HepG2 (cell line): Measurements from ENCODE around the gene FAP. TPM values are rescaled to one million over a fixed set of nuclear protein-coding genes. Genes with fewer than 3 reads are reported as not detected.

Source experiments
- ATAC-seq: fragments of 200-7000 bp; cut with Tn5 transposase; 3 replicates; pipeline ENCODE4 v1.9.1; 2020; ENCODE audit warnings: mild to moderate bottlenecking, moderate library complexity
- BruUV-seq: library from RNA; stranded (reverse); fragments of 400-500 nt; replicated peaks from 2 replicates; lab custom pipeline; 2021; lab: Mats Ljungman, UMichigan
- CTCF ChIA-PET: fragments of 300-600 bp; formaldehyde crosslinking; extraction: SDS; loops from one replicate; lab custom pipeline; 2021; ENCODE audit warnings: low total read pairs, inconsistent platforms, low intra/inter-chr PET ratio; lab: Yijun Ruan, JAX
- POLR2A ChIA-PET: fragments of 350-600 bp; sonication (Branson Sonifier 250); formaldehyde crosslinking; loops from one replicate; lab custom pipeline; 2020; ENCODE audit warnings: antibody characterized with exemption, inconsistent platforms; lab: Yijun Ruan, JAX
- DNase-seq: peaks from one replicate; pipeline ENCODE4 v3.0.0-alpha.2; 2015; ENCODE audit warnings: low spot score
- FAIRE-seq: peaks from 3 replicates; lab custom pipeline; 2011; peaks lifted over from hg19 to GRCh38; lab: Jason Lieb, UNC
- H2AFZ ChIP-seq: one replicate; pipeline ENCODE4 v1.6.1; 2011; ENCODE audit warnings: low read length, inconsistent platforms
- H3K27ac ChIP-seq: fragments of 300-600 bp; 3 replicates; pipeline ENCODE4 v1.8.0; 2011; ENCODE audit warnings: mixed run types, mild to moderate bottlenecking, mixed read lengths, low read length, inconsistent platforms; ENCODE audit not compliant: insufficient read depth; ENCODE audit errors: extremely low read length
- H3K27me3 ChIP-seq, 2 experiments: fragments of 200-600 bp in 1 of 2; 2 replicates in 1 of 2; 3 replicates in 1 of 2; pipeline versions ENCODE4 v1.6.0 to v1.8.0; 2011; ENCODE audit warnings: low read length in 2 of 2, mild to moderate bottlenecking in 2 of 2, moderate library complexity in 2 of 2, inconsistent platforms in 1 of 2; ENCODE audit not compliant: insufficient read depth in 2 of 2, control insufficient read depth in 1 of 2
- H3K36me3 ChIP-seq, 2 experiments: fragments of 200-600 bp in 1 of 2; replicated peaks in 1 of 2; 2 replicates in 1 of 2; 3 replicates in 1 of 2; pipeline versions ENCODE4 v1.5.1 to v1.8.0; 2011; ENCODE audit warnings: low read length in 2 of 2, inconsistent platforms in 1 of 2; ENCODE audit not compliant: insufficient read depth in 2 of 2, control insufficient read depth in 1 of 2
- H3K4me1 ChIP-seq: 2 replicates; pipeline ENCODE4 v1.5.1; 2012; ENCODE audit warnings: low read length, inconsistent platforms; ENCODE audit not compliant: insufficient read depth
- H3K4me2 ChIP-seq: 2 replicates; pipeline ENCODE4 v1.6.0; 2011; ENCODE audit warnings: low read depth, low read length, inconsistent platforms
- H3K4me3 ChIP-seq, 3 experiments: fragments of 200-600 bp in 1 of 3; sonication (generic), shearing (Covaris generic) in 1 of 3; replicated peaks in 1 of 3; 2 replicates each; pipeline ENCODE4 v1.5.1; 2011 to 2016; ENCODE audit warnings: low read length in 3 of 3, inconsistent platforms in 2 of 3, low read depth in 2 of 3, mild to moderate bottlenecking in 2 of 3, control low read depth in 1 of 3, mixed read lengths in 1 of 3; ENCODE audit not compliant: insufficient read depth in 1 of 3
- H3K79me2 ChIP-seq: one replicate; pipeline ENCODE4 v1.6.1; 2011; ENCODE audit warnings: low read length, inconsistent platforms; ENCODE audit not compliant: insufficient read depth
- H3K9ac ChIP-seq: 2 replicates; pipeline ENCODE4 v1.6.0; 2011; ENCODE audit warnings: mild to moderate bottlenecking, low read depth, low read length, inconsistent platforms; ENCODE audit not compliant: insufficient read depth
- H3K9me3 ChIP-seq: 2 replicates; pipeline ENCODE4 v1.5.1; 2012; ENCODE audit warnings: mild to moderate bottlenecking, low read length
- H4K20me1 ChIP-seq: 2 replicates; pipeline ENCODE4 v1.6.0; 2011; ENCODE audit warnings: inconsistent platforms, mild to moderate bottlenecking, low read length, moderate library complexity; ENCODE audit not compliant: insufficient read depth
- ARID2 ChIP-seq: sonication (generic); formaldehyde crosslinking; IDR thresholded peaks from 2 replicates; pipeline ENCODE4 v1.8.1; 2022; ENCODE audit warnings: mild to moderate bottlenecking, missing genetic modification reagents, borderline replicate concordance
- BORCS8-MEF2B ChIP-seq: sonication (generic); formaldehyde crosslinking; IDR thresholded peaks from 2 replicates; pipeline ENCODE4 v1.8.0; 2022; ENCODE audit warnings: mild to moderate bottlenecking, missing genetic modification reagents
- GFI1 ChIP-seq: sonication (generic); formaldehyde crosslinking; IDR thresholded peaks from 2 replicates; pipeline ENCODE4 v1.5.0; 2020; ENCODE audit warnings: missing genetic modification reagents, mild to moderate bottlenecking, borderline replicate concordance
- KLF9 ChIP-seq: IDR thresholded peaks from 2 replicates; pipeline ENCODE4 v1.6.1; 2016; ENCODE audit warnings: low read depth
- MAF1 ChIP-seq: sonication (generic); formaldehyde crosslinking; IDR thresholded peaks from 2 replicates; pipeline ENCODE4 v1.5.0; 2020; ENCODE audit warnings: missing genetic modification reagents, borderline replicate concordance
- PPARG ChIP-seq: conservative IDR thresholded peaks from 2 replicates; pipeline ENCODE4 v1.6.1; 2016; ENCODE audit warnings: missing biosample characterization, missing genetic modification reagents
- RBM22 ChIP-seq: fragments of 200-400 bp; formaldehyde crosslinking; optimal IDR thresholded peaks from 2 replicates; pipeline ENCODE3; 2017; ENCODE audit warnings: mild to moderate bottlenecking, low read length, moderate library complexity
- SOX6 ChIP-seq, 2 experiments: fragments of 450-650 bp in 1 of 2; sonication (generic) in 1 of 2; formaldehyde crosslinking in 1 of 2; IDR thresholded peaks; 2 replicates each; pipeline versions ENCODE4 v1.4.0 to v1.6.1; 2017 to 2020; ENCODE audit warnings: antibody characterized with exemption in 1 of 2, mild to moderate bottlenecking in 1 of 2, missing genetic modification reagents in 1 of 2
- TBL1XR1 ChIP-seq: fragments of 150-350 bp; IDR thresholded peaks from 2 replicates; pipeline ENCODE4 v1.6.1; 2014; ENCODE audit warnings: borderline replicate concordance, low read length; ENCODE audit not compliant: partially characterized antibody
- ZNF160 ChIP-seq: sonication (generic); formaldehyde crosslinking; IDR thresholded peaks from 2 replicates; pipeline ENCODE4 v1.8.0; 2022; ENCODE audit warnings: mild to moderate bottlenecking, inconsistent platforms, missing genetic modification reagents
- ZNF205 ChIP-seq: IDR thresholded peaks from 2 replicates; pipeline ENCODE4 v1.6.1; 2018; ENCODE audit warnings: missing biosample characterization, missing genetic modification reagents
- ZNF329 ChIP-seq: sonication (generic); formaldehyde crosslinking; IDR thresholded peaks from 2 replicates; pipeline ENCODE4 v1.9.0; 2021; ENCODE audit warnings: low read depth, mild to moderate bottlenecking, missing genetic modification reagents
- ZNF446 ChIP-seq: sonication (generic); formaldehyde crosslinking; IDR thresholded peaks from 2 replicates; pipeline ENCODE4 v1.5.0; 2020; ENCODE audit warnings: mild to moderate bottlenecking, missing genetic modification reagents
- ZNF513 ChIP-seq: sonication (generic); formaldehyde crosslinking; conservative IDR thresholded peaks from 2 replicates; pipeline ENCODE4 v1.5.0; 2020; ENCODE audit warnings: missing genetic modification reagents
- ZNF557 ChIP-seq: sonication (generic); formaldehyde crosslinking; IDR thresholded peaks from 2 replicates; pipeline ENCODE4 v1.4.0; 2020; ENCODE audit warnings: missing genetic modification reagents
- ZNF614 ChIP-seq: IDR thresholded peaks from 2 replicates; pipeline ENCODE4 v1.6.1; 2018; ENCODE audit warnings: missing biosample characterization, missing genetic modification reagents, inconsistent platforms, borderline replicate concordance
- ZNF616 ChIP-seq: sonication (generic); formaldehyde crosslinking; IDR thresholded peaks from 2 replicates; pipeline ENCODE4 v1.5.0; 2020; ENCODE audit warnings: low read depth, mild to moderate bottlenecking, missing genetic modification reagents
- WGBS: methylation state at CpG from one replicate; pipeline ENCODE4 v1.1.6; 2017; ENCODE audit warnings: low lambda C conversion rate; 5-methylcytosine and 5-hydroxymethylcytosine counted together
- in situ Hi-C: cut with HindIII; loops from 2 replicates; pipeline ENCODE4 v1.10.0; 2017; ENCODE audit warnings: low pct_unique_long_range_greater_than_20kb; ENCODE audit not compliant: extremely low pct_ligation_motif_present
- intact Hi-C: fragments of 100-400 bp; cut with micrococcal nuclease; formaldehyde crosslinking; loops from one replicate; pipeline ENCODE4 v1.10.0; 2022; ENCODE audit not compliant: unreplicated experiment
- polyA plus RNA-seq, 8 experiments: library from polyadenylated mRNA; depleted of rRNA in 3 of 8; stranded (reverse) in 7 of 8; unstranded in 1 of 8; fragments of >200 nt; fragmentation: Illumina TruSeq in 4 of 8; extraction: Trizol in 4 of 8; gene quantifications; 2 replicates each; pipeline versions ENCODE4 v1.2.1 to v1.2.3, GENCODE V29; 2011 to 2016; ENCODE audit warnings: low read depth in 4 of 8, missing spikeins in 1 of 8, mixed read lengths in 1 of 8; ENCODE audit not compliant: insufficient read depth in 1 of 8
- total RNA-seq, 5 experiments: library from RNA; depleted of rRNA; stranded (reverse); fragments of >200 nt; fragmentation: Illumina TruSeq; extraction: Trizol; gene quantifications; 2 replicates each; pipeline ENCODE4 v1.2.3, GENCODE V29; 2016; ENCODE audit warnings: low read depth in 1 of 5
- TF ChIP-seq, protein P1 (sequence below): sonication (generic); formaldehyde crosslinking; IDR thresholded peaks from 2 replicates; pipeline ENCODE4 v1.4.0; 2020; ENCODE audit warnings: mild to moderate bottlenecking, low read depth, missing genetic modification reagents

The FAP gene
- total and polyA plus RNA-seq, 2 of the 13 experiments (the other 11 are each of a cell fraction or from before 2014, with no cell fraction given): not detected

DNA sequence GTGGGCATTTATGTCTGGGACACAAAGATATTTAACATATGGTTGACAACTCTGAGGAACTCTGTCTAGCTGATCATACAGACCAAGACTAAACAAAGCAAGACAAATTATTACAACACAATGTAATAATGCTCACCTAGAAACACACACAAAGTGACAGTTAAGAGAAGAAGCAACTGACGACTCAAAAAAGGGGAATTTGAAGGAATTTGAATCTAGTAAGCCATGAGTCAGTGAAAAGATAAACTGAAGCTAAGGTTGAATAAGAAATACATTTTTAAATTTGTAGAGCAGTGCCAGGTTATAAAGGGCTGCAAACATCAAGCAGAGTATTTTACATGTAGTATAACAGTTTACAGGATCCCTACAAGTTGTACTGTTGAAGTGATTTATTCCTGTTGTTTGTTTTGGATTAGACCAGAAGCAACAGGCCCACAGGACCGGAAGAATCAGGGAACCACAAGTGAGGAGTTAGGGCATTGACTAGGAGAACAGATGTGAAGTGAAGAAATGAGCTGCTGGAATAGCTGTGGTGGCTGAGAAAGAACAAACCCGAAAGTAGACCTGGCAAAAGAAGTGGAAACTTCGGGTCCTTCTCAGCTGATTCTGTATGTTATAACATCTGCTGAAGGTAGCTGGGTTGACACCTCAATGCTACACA lies 39.6 kb upstream of the FAP start:
- Histone ChIP-seq H3K9me3 (no peaks in the 10 kb centered on the region), H3K9ac (no peak overlapping the region), H3K4me1 (no peaks in the 10 kb centered on the region), H4K20me1 (no peaks in the 10 kb centered on the region), H3K4me2 (no peak overlapping the region), H3K4me3 (no peak overlapping the region), H3K27me3 (no peaks in the 10 kb centered on the region), H3K36me3 (peaks cover 0 to 2% of the 10 kb centered on the region in 2 experiments; a peak in 2 of 5 replicates), H3K27ac (no peak overlapping the region), H2AFZ (no peak overlapping the region), H3K79me2 (no peaks in the 10 kb centered on the region)
- TF ChIP-seq BORCS8-MEF2B (CRISPR knock-in tag): no peak
- no peak for TF ChIP-seq ZNF616 (CRISPR knock-in tag)
- TF ChIP-seq ZNF160 (CRISPR knock-in tag): no peak
- TF ChIP-seq GFI1 (CRISPR knock-in tag): no peak
- TF ChIP-seq ZNF614 (CRISPR knock-in tag): no peak
- TF ChIP-seq PPARG (CRISPR knock-in tag): no peak
- no peak for TF ChIP-seq ZNF329
- no peak for TF ChIP-seq TBL1XR1
- TF ChIP-seq KLF9: no peak
- DNase-seq (no peak), FAIRE-seq (no peak), ATAC-seq (no peak)
- in situ Hi-C loops (loop anchor here (25.0 kb wide), 1 partner anchor 696 kb away; no protein-coding TSS in a partner anchor), intact Hi-C loops (no loop called here)
- ChIA-PET CTCF (no interaction called here), POLR2A (no interaction called here)
- no TSS peak for BruUV-seq
- WGBS: 61% methylated on average over 4 of the region's 4 CpGs

- Histone ChIP-seq H3K79me2 (no peaks in the 10 kb centered on the region), H4K20me1 (no peaks in the 10 kb centered on the region), H3K27me3 (no peaks in the 10 kb centered on the region), H3K9ac (no peak overlapping the region), H2AFZ (no peak overlapping the region), H3K4me2 (no peak overlapping the region), H3K9me3 (no peaks in the 10 kb centered on the region), H3K4me1 (no peaks in the 10 kb centered on the region), H3K4me3 (no peak overlapping the region), H3K36me3 (peaks cover 0 to 7% of the 10 kb centered on the region in 2 experiments; a peak in 2 of 5 replicates), H3K27ac (no peak overlapping the region)
- ATAC-seq (no peak), DNase-seq (no peak), FAIRE-seq (no peak)
- in situ Hi-C loops (loop anchor here (25.0 kb wide), 1 partner anchor 693 kb away; no protein-coding TSS in a partner anchor), intact Hi-C loops (no loop called here)
- CTCF ChIA-PET: no interaction called here
- POLR2A ChIA-PET: no interaction called here
- WGBS: 95% methylated on average over 1 of the region's 1 CpG
- no TSS peak for BruUV-seq
- no peak for TF ChIP-seq ARID2
- no peak for TF ChIP-seq ZNF446 (CRISPR knock-in tag)
- no peak for TF ChIP-seq RBM22
- no peak for TF ChIP-seq MAF1 (CRISPR knock-in tag)
- no peak for TF ChIP-seq ZNF205 (CRISPR knock-in tag)
- TF ChIP-seq, protein P1, sequence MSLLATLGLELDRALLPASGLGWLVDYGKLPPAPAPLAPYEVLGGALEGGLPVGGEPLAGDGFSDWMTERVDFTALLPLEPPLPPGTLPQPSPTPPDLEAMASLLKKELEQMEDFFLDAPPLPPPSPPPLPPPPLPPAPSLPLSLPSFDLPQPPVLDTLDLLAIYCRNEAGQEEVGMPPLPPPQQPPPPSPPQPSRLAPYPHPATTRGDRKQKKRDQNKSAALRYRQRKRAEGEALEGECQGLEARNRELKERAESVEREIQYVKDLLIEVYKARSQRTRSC (CRISPR knock-in tag): no peak
- TF ChIP-seq SOX6 (IDR thresholded peaks at IDR 0.05): no peak
- no peak for TF ChIP-seq SOX6 (CRISPR knock-in tag; IDR thresholded peaks at IDR 0.05)
- no peak for TF ChIP-seq ZNF513 (CRISPR knock-in tag)
- no peak for TF ChIP-seq ZNF557 (CRISPR knock-in tag)
Observed at GRCh38 chr2:162280654-162281053, 37.4 kb upstream of the FAP start.
